GM12878 (cell line): ENCODE results near the gene MAP3K4. TPM values are rescaled to one million over a fixed set of nuclear protein-coding genes. Genes with fewer than 3 reads are reported as not detected.

Experiments used
- ATAC-seq: fragments of 200-7000 bp; cut with Tn5 transposase; 3 replicates; pipeline ENCODE4 v1.9.1; 2020; ENCODE audit warnings: mild to moderate bottlenecking, moderate library complexity
- BruUV-seq: library from RNA; stranded (reverse); fragments of 400-500 nt; replicated peaks from 2 replicates; lab custom pipeline; 2021; lab: Mats Ljungman, UMichigan
- CTCF ChIA-PET: fragments of 300-600 bp; sonication (Branson Sonifier 250); formaldehyde crosslinking; extraction: SDS; loops from one replicate; lab custom pipeline; 2021; ENCODE audit warnings: inconsistent platforms; lab: Yijun Ruan, JAX
- POLR2A ChIA-PET: fragments of 350-600 bp; formaldehyde crosslinking; extraction: SDS; loops from one replicate; lab custom pipeline; 2021; ENCODE audit warnings: inconsistent platforms; lab: Charles Lee
- RAD21 ChIA-PET: fragments of 300-600 bp; sonication (Branson Sonifier 250); formaldehyde crosslinking; loops from one replicate; lab custom pipeline; 2023; ENCODE audit warnings: antibody characterized with exemption; ENCODE audit not compliant: unreplicated experiment; lab: Charles Lee
- SMC1A ChIA-PET: fragments of 300-600 bp; sonication (Branson Sonifier 250); formaldehyde crosslinking; loops from one replicate; lab custom pipeline; 2023; ENCODE audit not compliant: unreplicated experiment, uncharacterized antibody; lab: Charles Lee
- DNase-seq: peaks from one replicate; pipeline ENCODE4 v3.0.0-alpha.2; 2011; ENCODE audit warnings: low read depth, low spot score
- FAIRE-seq: peaks from 3 replicates; lab custom pipeline; 2011; peaks lifted over from hg19 to GRCh38; lab: Jason Lieb, UNC
- H2AFZ ChIP-seq: 2 replicates; pipeline ENCODE4 v1.6.0; 2011; ENCODE audit warnings: low read depth, low read length, control low read depth; ENCODE audit not compliant: control insufficient read depth
- H3K27ac ChIP-seq: 2 replicates; pipeline ENCODE4 v1.5.1; 2011; ENCODE audit warnings: control low read depth; ENCODE audit not compliant: control insufficient read depth, insufficient read depth
- H3K27me3 ChIP-seq, 2 experiments: replicated peaks in 1 of 2; 2 replicates each; pipeline versions ENCODE4 v1.6.0 to v1.6.1; 2011; ENCODE audit warnings: low read length in 1 of 2; ENCODE audit not compliant: control insufficient read depth in 2 of 2, insufficient read depth in 2 of 2
- H3K36me3 ChIP-seq, 2 experiments: 2 replicates each; pipeline ENCODE4 v1.5.1; 2011; ENCODE audit warnings: low read length in 1 of 2; ENCODE audit not compliant: control insufficient read depth in 2 of 2, insufficient read depth in 2 of 2
- H3K4me1 ChIP-seq: 2 replicates; pipeline ENCODE4 v1.6.1; 2011; ENCODE audit warnings: mild to moderate bottlenecking, low read length, moderate library complexity, mixed read lengths; ENCODE audit not compliant: control insufficient read depth, insufficient read depth
- H3K4me2 ChIP-seq: 2 replicates; pipeline ENCODE4 v1.6.0; 2011; ENCODE audit warnings: control low read depth; ENCODE audit not compliant: control insufficient read depth, insufficient read depth
- H3K4me3 ChIP-seq: fragments of 200-600 bp; sonication (generic); 2 replicates; pipeline ENCODE4 v1.5.1; 2016
- H3K79me2 ChIP-seq: 2 replicates; pipeline ENCODE4 v1.6.0; 2011; ENCODE audit warnings: low read length; ENCODE audit not compliant: control insufficient read depth, insufficient read depth
- H3K9ac ChIP-seq: 2 replicates; pipeline ENCODE4 v1.8.0; 2011; ENCODE audit warnings: low read length, control low read depth, mixed read lengths; ENCODE audit not compliant: control insufficient read depth, insufficient read depth
- H3K9me3 ChIP-seq: replicated peaks from 3 replicates; pipeline ENCODE4 v1.5.1; 2011; ENCODE audit warnings: mild to moderate bottlenecking, low read length; ENCODE audit not compliant: control insufficient read depth, insufficient read depth
- H4K20me1 ChIP-seq: 2 replicates; pipeline ENCODE4 v1.6.0; 2011; ENCODE audit not compliant: control insufficient read depth, insufficient read depth
- CEBPZ ChIP-seq: fragments of 150-350 bp; IDR thresholded peaks from 2 replicates; pipeline ENCODE4 v1.6.1; 2016; ENCODE audit warnings: low read depth, low read length
- KLF5 ChIP-seq: fragments of 450-650 bp; IDR thresholded peaks from 2 replicates; pipeline ENCODE4 v1.6.1; 2014; ENCODE audit warnings: mild to moderate bottlenecking; ENCODE audit not compliant: partially characterized antibody
- NFYB ChIP-seq: IDR thresholded peaks from 2 replicates; pipeline ENCODE4 v1.6.1; 2011; ENCODE audit warnings: low read depth, mild to moderate bottlenecking, low read length, improper control_type of control experiment, moderate library complexity; ENCODE audit not compliant: insufficient read depth
- YY1 ChIP-seq: IDR thresholded peaks from 2 replicates; pipeline ENCODE4 v1.6.1; 2011; ENCODE audit warnings: low read depth, mild to moderate bottlenecking, low read length
- WGBS: methylation state at CpG from one replicate; pipeline ENCODE4 v1.1.6; 2016; ENCODE audit warnings: low lambda C conversion rate; ENCODE audit not compliant: insufficient replicate concordance, insufficient coverage; ENCODE audit errors: missing lambda C conversion rate; 5-methylcytosine and 5-hydroxymethylcytosine counted together
- in situ Hi-C: fragments of 300-500 bp; cut with MboI; formaldehyde crosslinking; loops from 9 replicates; pipeline ENCODE4 v1.14.3; 2018; ENCODE audit warnings: mixed read lengths
- intact Hi-C: fragments of 100-400 bp; cut with micrococcal nuclease; formaldehyde crosslinking; loops from one replicate; pipeline ENCODE4 v1.14.2; 2022; ENCODE audit not compliant: unreplicated experiment
- polyA plus RNA-seq, 11 experiments: library from polyadenylated mRNA; depleted of rRNA in 4 of 11; unstranded in 6 of 11; stranded (reverse) in 5 of 11; fragments of >200 nt; fragmentation: Nextera tagmentation in 4 of 11; fragmentation: Illumina TruSeq in 1 of 11; extraction: Ambion mirVana in 4 of 11; extraction: Trizol in 1 of 11; gene quantifications; 1 replicate in 1 of 11; 2 replicates in 10 of 11; pipeline versions ENCODE4 v1.2.1 to v1.2.3, GENCODE V29; 2011 to 2016; ENCODE audit warnings: inconsistent platforms in 2 of 11, missing spikeins in 2 of 11, low read depth in 1 of 11
- total RNA-seq, 4 experiments: library from RNA; depleted of rRNA in 3 of 4; stranded (reverse); fragments of >200 nt in 3 of 4; fragmentation: Illumina TruSeq in 1 of 4; extraction: Trizol in 1 of 4; gene quantifications; 2 replicates each; pipeline versions ENCODE4 v1.2.1 to v1.2.3, GENCODE V29; 2013 to 2021
- TF ChIP-seq, protein P1 (sequence below): fragments of 150-350 bp; IDR thresholded peaks from 2 replicates; pipeline ENCODE4 v1.6.1; 2014; ENCODE audit warnings: mild to moderate bottlenecking, low read depth, low read length
- TF ChIP-seq, protein P2 (sequence below): IDR thresholded peaks from 2 replicates; pipeline ENCODE4 v1.6.1; 2012; ENCODE audit warnings: low read depth, low read length, improper control_type of control experiment

MAP3K4 gene
- total and polyA plus RNA-seq, 10 of the 15 experiments (the other 5 are each of a cell fraction or from before 2014, with no cell fraction given): 14.0 to 44.5 (median 23.1) TPM

DNA sequence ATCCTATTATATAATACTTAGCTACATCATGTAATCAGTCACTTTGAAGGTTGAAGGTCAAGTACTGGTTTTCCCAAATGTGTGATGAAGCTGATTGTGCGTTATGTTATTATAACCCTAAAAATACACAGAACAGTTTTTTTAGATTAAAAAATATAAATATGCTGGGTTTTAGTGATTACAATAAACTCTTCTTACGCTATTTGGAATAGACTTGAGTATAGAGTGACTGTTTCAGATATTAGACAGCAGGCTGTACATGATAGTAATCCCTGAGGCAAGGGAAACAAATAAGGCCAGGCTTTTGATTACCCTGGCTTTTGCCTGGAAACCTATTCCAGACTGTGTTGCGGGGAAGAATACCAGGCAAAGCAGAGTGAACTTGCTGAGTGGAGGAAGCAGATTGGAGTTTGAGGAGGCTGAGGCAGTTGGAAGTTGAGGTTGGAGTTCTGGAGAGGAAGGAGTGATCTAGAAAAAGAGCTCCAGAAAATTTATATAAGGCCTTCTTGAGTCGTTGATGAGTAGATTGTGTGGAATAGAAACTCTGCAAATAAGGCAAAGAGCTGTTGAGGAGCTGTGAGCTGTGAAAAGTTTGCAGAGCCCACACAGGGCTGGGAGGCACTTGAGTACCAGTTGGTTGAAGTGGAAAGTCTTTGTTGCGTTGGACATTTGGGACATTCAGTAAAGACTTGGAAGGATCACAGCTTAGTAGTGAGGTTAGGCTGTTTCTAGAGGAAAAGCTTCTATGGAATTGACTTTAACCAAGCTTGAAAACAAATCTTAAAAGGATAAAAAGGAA is 26.4 kb downstream of the MAP3K4 start:
- peaks cover 0 to 1% of the 10 kb centered on the region in 2 experiments; a peak in 3 of 4 replicates for H3K36me3 ChIP-seq
- intact Hi-C loops: no loop called here
- H3K9ac ChIP-seq: no peak overlapping the region
- no peaks in the 10 kb centered on the region for H3K4me1 ChIP-seq
- WGBS: 71% methylated on average over 5 of the region's 5 CpGs
- BruUV-seq: no TSS peak
- H3K79me2 ChIP-seq: peaks cover 24% of the 10 kb centered on the region
- FAIRE-seq: no peak
- H3K27ac ChIP-seq: no peak overlapping the region
- H3K4me3 ChIP-seq: no peak overlapping the region
- no peak for DNase-seq
- H4K20me1 ChIP-seq: no peaks in the 10 kb centered on the region
- POLR2A ChIA-PET: interaction anchor here (1.3 kb wide), 1 partner anchor 20 kb away, joined by 3 read pairs; no protein-coding TSS in a partner anchor
- no peaks in the 10 kb centered on the region; the same call in none of the 3 replicates for H3K9me3 ChIP-seq
- TF ChIP-seq, protein P1, sequence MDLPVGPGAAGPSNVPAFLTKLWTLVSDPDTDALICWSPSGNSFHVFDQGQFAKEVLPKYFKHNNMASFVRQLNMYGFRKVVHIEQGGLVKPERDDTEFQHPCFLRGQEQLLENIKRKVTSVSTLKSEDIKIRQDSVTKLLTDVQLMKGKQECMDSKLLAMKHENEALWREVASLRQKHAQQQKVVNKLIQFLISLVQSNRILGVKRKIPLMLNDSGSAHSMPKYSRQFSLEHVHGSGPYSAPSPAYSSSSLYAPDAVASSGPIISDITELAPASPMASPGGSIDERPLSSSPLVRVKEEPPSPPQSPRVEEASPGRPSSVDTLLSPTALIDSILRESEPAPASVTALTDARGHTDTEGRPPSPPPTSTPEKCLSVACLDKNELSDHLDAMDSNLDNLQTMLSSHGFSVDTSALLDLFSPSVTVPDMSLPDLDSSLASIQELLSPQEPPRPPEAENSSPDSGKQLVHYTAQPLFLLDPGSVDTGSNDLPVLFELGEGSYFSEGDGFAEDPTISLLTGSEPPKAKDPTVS: no peak
- no peak for TF ChIP-seq NFYB
- TF ChIP-seq CEBPZ: no peak
- TF ChIP-seq, protein P2, sequence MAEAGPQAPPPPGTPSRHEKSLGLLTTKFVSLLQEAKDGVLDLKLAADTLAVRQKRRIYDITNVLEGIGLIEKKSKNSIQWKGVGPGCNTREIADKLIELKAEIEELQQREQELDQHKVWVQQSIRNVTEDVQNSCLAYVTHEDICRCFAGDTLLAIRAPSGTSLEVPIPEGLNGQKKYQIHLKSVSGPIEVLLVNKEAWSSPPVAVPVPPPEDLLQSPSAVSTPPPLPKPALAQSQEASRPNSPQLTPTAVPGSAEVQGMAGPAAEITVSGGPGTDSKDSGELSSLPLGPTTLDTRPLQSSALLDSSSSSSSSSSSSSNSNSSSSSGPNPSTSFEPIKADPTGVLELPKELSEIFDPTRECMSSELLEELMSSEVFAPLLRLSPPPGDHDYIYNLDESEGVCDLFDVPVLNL: no peak
- TF ChIP-seq YY1: no peak
- TF ChIP-seq KLF5: no peak
- TF ChIP-seq, all 136 proteins: peak for 0
- ChIA-PET SMC1A (interaction anchor here (0.8 to 1.7 kb wide), 4 partner anchors 9 to 24 kb away, joined by 3 to 6 read pairs (median 4); no protein-coding TSS in a partner anchor), CTCF (no interaction called here), RAD21 (no interaction called here)
- Histone ChIP-seq H3K4me2 (no peak overlapping the region), H3K27me3 (no peaks in the 10 kb centered on the region), H2AFZ (no peak overlapping the region)
- no peak for ATAC-seq
- in situ Hi-C loops: no loop called here
